H1 (cell line): Measurements from ENCODE around the gene NODAL. TPM values are rescaled to one million over a fixed set of nuclear protein-coding genes. Genes with fewer than 3 reads are reported as not detected.

ENCODE experiments used
- BRCA1 ChIP-seq: IDR thresholded peaks from 2 replicates; pipeline ENCODE4 v1.6.1; 2012; ENCODE audit warnings: low read depth, low read length, improper control_type of control experiment
- SIX5 ChIP-seq: IDR thresholded peaks from 2 replicates; pipeline ENCODE4 v1.6.1; 2011; ENCODE audit warnings: mild to moderate bottlenecking, low read depth, low read length
- SP1 ChIP-seq: IDR thresholded peaks from 2 replicates; pipeline ENCODE4 v1.6.1; 2011; ENCODE audit warnings: low read depth, low read length
- SUZ12 ChIP-seq: fragments of 200-600 bp; sonication (generic); IDR thresholded peaks from 2 replicates; pipeline ENCODE4 v1.6.1; 2012; ENCODE audit warnings: mild to moderate bottlenecking, inconsistent platforms, low read length, moderate library complexity, mixed read lengths
- polyA plus RNA-seq, 7 experiments: library from polyadenylated mRNA; depleted of rRNA in 3 of 7; stranded (reverse) in 5 of 7; unstranded in 2 of 7; fragments of >200 nt in 5 of 7; fragments of 200-250 nt in 2 of 7; gene quantifications; 1 replicate in 5 of 7; 2 replicates in 1 of 7; 4 replicates in 1 of 7; pipeline versions ENCODE4 v1.2.1 to v1.2.3, GENCODE V29; 2011 to 2013; ENCODE audit warnings: missing spikeins in 2 of 7, mixed read lengths in 2 of 7
- total RNA-seq: library from RNA; stranded (reverse); fragmentation: NEBNext Ultra II Directional; extraction: Animal tissue kit (Norgen Biotek cat#: 25700); gene quantifications from 2 replicates; pipeline ENCODE4 v1.2.1, GENCODE V29; 2021

NODAL gene
- total and polyA plus RNA-seq, 2 of the 8 experiments (the other 6 are each of a cell fraction or from before 2014, with no cell fraction given): 2.0 to 7.3 TPM

- TF ChIP-seq SUZ12: no peak
- no peak for TF ChIP-seq SIX5
- no peak for TF ChIP-seq SP1
- no peak for TF ChIP-seq BRCA1
- TF ChIP-seq, all 59 proteins: peak for 0
Observed at GRCh38 chr10:70448236-70448635, 6.8 kb upstream of the NODAL start (continued).
